Fibroblast of skin of abdomen (primary cell): ENCODE data around the gene GALNT17.

ENCODE experiments used
- DNase-seq: peaks from one replicate; pipeline ENCODE4 v3.0.0-alpha.2; 2013

The GALNT17 gene

DNA sequence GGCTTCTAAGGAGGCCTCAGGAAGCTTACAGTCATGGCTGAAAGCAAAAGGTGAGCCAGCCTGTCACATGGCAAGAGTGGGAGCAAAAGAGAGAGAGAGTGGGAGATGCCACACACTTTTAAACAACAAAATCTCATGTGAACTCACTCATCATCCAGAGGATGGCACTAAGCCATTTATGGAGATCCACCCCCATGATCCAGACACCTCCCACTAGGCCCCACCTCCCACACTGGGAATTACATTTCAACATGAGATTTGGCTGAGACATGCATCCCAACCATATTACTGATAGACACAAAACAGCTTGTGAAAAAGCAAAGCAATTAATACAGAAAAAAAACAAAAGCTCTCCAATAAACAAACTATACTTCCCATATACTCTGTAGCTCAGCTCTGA lies 210.3 kb downstream of the GALNT17 start:
- DNase-seq, result no peak

DNA sequence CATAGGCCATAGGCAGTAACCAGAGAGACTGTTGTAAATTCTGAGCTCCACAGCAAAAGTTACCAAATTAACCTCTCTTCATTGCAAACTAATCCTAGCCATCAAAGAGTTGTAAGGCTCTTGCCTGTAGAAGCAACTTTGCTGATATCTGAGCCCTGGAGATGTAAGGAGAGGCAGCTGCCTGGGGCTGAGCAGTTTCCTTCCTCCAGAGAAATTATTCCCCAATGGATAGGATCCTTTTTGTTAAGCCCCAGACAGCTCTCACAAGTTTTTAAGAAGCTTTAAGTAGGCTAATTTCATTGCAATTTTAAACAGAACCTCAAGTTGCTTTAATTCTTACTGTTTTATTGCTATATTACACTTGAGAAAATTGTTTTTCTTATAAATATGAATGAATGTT lies 211.1 kb downstream of the GALNT17 start:
- no peak for DNase-seq

DNA sequence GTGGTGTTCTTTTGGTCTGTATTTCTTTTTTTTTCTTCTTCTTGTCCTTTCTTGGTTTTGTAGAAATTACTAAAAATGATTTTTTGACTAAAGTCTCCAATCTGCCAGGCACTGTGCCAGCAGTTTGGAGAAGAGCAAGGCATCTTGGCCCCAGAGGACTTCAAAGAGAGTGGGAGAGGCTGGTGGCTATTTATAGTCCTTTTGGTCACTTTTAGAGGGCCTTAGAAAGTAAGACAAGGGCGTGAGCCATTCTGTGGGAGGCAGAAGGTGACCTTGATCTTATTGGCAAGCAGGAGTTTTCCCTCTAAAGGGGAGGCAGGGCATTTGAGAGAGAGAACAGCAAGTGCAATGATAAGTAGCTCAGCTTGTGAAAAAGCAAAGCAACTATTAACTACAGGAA lies 211.9 kb downstream of the GALNT17 start:
- no peak for DNase-seq

DNA sequence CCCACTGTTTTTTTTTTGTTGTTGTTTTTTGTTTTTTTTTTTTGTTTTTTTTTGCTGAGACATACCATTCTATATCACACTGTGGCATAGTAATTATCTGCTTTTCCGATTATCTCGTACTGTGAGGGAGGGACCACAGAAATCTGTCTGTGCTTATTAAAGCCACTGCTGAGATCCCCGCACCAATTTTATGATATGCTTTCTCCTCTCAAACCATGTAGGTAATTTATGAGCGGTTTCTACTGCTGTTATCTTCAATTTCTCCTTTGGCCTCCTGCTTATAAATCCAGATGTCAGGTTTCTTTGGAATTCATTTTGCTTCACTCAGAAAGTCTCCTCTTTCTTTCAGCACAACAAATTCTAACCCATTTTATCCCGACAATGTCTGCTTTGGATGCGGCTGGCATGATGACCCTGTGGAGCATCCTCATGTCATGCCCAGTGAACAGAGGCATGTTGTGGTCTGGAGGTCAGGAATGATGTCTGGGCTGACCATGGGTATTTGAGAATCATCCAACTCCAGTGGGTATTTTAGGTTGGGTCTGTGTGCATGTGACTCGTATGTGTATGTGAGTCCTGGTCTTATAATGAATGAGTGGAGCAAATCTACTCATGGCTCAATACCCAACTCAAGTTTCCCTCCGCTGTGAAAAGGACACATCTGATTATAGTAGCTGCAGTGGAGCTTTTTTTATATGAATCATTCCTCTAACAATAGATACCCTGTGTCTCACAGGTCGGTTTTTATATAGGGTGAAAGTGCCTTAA lies 213.4 kb downstream of the GALNT17 start:
- no peak for DNase-seq

DNA sequence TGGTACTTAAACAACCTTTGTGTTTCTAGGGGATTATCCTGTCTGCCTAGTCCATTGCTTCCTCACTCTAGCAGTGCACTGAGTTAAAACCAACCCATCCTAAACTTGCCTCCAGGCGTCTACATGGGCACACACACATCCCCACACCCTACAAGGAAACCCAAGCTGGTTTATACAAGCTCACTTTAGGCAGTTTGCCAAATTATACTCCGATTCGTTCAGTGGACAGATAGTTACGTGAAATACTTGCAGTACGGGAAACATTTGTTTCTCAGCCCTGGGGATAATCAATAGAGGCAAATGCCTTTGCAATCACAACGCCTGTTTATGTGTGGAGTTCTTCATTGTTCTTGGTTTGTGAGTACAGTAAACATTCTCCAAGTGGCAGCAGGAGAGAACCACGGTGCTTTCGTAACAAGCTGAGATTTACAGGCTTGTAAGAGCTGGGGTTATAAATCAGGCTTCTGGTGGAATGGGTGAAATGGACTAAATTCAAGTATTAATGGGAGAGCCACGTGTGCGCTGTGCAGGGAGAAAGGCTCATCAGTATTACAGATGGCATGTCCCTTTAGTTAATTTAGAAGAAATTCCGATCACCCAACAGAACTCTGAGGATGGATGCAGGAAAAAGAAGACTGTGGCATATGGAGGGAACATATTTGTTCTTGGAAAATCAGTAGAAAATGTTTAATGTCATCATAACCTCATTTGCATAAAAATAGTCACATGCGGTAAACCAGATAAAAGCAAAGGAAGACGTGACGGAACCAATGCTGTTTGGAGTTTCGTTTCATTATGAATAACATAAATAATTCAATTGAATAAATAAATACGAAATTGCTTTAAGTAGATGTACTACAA lies 217.1 kb downstream of the GALNT17 start:
- no peak for DNase-seq

DNA sequence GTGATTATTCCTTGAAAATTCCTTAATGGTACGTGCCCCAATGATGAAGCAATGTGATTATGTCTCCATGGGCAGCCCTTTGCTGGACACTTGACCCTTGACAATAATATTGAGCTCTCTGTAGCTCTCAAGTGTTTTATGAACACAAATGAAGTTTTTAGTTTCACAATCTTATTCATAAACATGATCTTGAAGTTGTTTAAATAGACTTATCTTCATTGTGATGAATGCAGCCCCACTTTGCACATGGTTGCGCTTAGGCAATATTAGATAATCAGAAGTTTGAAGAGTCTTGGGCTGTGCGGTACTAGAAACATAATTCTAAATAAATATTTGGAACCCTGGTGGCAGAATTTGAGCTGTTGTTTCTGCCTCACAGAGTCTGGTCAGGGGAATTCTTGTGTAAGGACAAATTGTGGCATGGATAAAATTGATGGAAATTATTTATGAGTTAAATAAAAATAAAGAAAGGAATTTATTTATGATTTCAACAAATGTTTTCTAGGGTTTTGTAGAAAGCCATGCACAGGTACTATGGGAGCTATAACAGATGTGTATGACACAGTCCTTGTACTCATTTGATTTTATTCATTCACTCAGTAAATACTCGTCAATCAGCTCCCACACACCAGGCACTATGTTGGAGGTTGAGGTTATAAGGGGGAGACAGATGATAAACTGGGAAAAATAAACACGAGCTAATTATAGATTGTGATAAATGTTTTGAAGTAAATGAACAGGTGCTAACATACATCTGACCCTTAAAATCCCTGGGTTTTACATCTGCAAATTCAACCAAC lies 217.9 kb downstream of the GALNT17 start:
- no peak for DNase-seq

DNA sequence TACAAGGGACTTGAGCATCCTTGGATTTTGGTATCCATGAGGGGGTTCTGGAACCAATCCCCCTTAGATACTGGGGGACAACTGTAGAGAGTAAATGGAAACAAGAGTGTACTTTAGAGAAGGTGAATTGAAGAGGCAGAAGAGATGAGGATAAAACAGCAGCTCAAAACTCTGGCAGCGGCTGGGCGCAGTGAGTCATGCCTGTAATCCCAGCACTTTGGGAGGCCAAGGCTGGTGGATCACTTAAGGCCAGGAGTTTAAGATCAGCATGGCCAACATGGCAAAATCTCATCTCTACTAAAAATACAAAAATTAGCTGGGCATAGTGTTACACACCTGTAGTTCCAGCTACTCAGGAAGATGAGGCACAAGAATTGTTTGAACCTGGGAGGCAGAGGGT lies 218.7 kb downstream of the GALNT17 start:
- no peak for DNase-seq

DNA sequence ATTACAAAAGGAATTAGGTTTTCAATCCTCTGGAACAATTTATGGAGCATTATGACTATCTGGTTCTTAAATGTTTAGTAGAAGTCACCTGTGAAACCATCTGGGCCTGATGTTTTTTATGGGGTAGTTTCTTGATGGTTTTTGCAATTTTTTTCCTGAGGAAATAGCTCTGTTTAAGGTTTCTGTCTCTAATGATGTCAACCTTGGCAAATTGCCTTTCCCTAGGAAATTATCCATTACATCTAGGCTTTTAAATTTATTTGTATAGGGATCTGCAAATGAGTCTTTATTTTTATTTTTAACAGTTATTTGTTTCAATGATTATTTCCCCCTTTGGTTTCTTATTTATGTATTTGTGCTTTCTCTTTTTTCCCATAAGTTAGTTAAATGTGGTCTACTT lies 222.8 kb downstream of the GALNT17 start:
- no peak for DNase-seq

DNA sequence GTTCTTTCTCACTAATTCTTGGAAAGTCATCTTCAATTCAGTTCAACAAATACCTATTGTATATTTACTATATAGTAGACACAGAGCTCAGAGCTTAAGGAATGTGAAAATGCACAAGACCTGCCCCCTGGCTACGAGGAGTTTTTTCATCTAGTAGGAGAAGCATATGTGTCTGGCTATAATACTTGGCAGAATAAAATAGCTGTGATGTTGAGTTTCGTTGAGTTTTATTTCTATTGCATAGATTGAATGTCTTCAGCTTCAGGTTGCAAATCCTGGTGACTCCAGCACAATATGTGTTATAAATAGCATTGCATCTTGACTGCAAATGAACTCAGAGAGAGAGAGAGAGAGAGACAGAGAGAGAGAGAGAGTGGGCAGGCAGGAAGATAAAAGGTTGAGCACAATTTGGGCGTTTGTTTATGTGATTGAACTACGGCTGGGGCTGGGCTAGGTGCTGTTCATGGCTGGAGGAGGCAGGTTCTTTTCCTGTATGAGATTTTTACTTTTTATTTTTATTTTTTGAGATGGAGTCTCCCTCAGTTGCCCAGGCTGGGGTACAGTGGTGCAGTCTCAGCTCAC lies 229.6 kb downstream of the GALNT17 start:
- DNase-seq, result no peak

DNA sequence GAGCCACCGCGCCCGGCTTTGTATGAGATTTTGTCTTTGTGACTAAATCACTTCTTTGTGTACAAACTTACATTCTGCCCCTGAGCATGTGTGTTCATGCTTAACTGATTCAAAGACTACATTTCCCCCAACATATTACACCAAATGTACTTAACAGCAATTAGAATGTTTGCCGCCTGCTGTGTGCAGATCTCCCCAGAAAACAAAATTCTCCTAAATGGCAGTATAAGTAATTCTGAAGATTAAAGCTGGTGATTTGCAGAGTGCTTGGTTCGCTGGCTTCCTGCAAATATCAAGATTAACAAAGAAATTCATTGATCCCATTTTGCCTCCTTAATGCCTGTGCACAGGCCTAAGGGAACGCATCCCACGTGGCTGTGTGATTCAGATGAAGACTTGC lies 230.3 kb downstream of the GALNT17 start:
- DNase-seq, result no peak

DNA sequence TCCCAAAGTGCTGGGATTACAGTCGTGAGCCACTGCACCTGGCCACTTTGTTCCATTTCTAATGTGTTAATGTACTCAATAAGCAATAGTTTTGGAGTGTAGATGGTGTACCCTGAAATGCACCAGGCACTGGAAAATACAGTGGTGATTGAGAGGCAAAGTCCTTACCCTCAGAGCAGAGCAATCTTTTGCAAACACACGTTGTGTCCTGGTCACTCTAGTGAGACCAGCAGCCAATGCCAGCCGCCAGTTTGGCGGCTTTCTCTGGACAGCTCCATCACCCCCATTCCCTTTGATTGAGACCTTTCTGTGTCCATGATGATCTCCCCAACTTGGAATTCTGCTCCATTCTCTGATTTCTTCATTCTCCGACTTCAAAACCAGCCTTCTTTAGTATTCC lies 231.3 kb downstream of the GALNT17 start:
- DNase-seq, result no peak

DNA sequence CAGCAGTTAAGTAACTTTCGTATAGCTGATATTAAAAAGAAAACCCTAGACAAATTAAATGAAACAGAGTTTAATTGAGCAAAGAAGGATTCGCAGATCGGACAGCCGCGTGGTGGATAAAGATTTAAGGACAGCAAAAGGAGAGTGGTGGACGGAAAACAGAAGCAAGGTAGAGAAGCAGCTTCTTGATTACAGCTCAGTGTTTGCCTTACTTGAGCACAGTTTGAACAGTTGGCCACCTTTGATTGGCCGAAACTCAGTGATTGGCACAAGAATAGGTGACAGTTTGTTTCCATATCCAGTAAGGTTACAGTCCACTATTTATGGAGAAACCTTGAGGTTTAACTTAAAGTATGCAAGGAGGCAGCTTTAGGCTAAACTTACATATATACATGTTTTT lies 231.7 kb downstream of the GALNT17 start:
- no peak for DNase-seq

DNA sequence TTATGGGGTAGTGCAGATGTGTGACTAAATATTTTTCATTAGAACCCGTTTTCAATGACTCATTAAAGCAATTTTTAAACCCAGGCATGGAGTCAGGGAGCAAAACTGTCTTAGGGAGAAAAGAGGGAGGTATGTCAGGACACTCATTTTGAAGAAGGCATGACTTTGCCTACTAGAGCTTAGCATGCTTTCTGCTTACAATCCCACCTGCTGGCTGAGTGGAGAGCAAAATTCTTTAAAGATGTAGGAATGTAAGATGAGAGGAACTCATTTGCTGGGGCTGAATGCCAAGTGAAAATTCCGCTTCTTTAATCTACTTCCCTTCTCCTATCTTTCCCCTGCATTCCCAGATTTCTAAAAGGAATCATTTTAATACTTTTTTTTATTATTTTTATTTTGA lies 232.6 kb downstream of the GALNT17 start:
- DNase-seq, result no peak

DNA sequence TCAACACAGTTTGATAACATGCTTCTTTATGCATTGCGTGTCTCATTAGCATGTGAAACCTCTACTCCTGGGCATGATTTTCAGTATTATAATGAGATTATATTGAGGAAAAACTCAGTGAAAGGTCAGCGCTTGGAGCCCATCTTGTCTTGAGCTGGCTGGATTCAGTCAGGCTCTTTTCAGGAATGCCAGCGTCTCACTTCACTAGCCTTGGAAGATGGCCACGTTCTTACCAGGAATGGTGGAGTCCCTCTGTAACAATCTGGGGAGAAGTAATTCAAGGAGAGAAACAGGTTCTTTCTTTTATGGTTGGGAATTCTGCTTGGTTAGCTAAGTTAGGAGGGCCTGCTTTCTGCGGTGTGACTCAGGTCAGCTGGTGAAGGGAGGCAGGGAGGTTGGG lies 241.0 kb downstream of the GALNT17 start:
- DNase-seq, result no peak

DNA sequence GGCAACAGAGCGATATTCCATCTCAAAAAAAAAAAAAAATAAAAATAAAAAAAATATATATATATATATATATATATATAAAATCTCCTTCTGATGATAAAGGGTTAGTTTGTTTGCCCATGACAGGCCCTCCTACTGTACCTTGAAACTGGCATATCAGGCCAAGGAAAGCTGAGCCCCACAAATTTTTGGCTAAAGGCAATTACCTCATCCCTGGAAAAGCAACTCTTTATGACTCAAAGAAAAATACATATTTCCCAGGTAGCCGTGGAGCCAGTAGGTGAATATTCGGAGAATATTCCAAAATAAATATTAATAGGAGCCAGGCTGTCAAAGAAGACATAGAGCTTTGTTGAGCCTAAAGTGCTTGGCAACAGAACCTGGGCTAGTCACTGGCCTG lies 245.1 kb downstream of the GALNT17 start:
- DNase-seq, result no peak

DNA sequence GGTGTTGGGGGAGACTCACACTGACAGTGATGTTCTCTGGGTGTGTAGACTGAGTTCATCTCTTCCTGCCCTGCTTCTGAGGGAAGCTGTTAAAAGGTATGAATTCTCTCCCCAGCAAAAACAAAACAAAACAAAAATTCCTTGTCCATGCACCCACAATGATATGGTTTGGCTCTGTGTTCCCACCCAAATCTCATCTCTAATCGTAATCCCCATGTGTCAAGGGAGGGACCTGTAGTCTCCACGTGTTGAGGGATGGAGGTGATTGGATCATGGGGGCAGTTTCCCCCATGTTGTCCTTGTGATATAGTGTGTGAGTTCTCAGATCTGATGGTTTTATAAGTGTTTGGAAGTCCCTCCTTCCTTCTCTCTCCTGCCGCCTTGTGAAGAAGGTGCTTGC lies 245.5 kb downstream of the GALNT17 start:
- no peak for DNase-seq

DNA sequence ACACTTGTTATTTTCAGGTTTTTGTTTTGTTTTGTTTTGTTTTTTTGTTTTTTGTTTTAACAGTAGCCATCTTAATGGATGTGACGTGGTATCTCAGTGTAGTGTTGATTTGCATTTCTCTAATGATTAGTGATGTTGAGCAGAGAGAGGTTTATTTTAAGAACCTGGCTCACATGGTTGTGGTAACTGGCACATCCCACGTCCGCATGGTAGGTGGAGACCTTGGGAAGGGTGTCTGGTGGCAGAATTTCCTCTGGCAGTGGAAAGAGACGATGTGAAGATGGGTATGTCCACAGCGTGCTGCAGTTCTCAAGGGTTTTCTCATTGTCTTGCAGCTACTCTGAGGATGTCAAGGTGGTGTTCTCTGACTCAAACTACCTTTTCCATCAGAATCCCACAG lies 252.2 kb downstream of the GALNT17 start:
- DNase-seq, result no peak

DNA sequence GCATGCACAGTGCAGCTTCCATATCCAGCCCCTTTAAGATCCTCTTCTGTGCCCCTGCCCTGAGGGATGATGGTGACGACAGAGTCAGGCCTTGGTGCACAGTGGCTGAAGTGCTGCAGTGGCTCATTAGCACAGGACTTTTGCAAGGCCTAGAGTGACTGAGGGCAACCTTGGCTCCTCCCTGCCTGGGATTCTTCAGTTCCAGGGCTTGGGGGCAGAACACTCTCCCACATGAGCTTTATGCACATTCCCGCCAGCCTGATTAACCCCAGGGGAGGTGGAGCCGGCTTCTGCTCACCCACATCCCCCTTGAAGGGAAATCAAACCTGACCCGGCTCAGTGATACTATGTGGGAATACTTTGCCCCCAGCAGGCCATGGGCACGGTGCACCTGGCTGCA lies 253.4 kb downstream of the GALNT17 start:
- DNase-seq, result no peak

DNA sequence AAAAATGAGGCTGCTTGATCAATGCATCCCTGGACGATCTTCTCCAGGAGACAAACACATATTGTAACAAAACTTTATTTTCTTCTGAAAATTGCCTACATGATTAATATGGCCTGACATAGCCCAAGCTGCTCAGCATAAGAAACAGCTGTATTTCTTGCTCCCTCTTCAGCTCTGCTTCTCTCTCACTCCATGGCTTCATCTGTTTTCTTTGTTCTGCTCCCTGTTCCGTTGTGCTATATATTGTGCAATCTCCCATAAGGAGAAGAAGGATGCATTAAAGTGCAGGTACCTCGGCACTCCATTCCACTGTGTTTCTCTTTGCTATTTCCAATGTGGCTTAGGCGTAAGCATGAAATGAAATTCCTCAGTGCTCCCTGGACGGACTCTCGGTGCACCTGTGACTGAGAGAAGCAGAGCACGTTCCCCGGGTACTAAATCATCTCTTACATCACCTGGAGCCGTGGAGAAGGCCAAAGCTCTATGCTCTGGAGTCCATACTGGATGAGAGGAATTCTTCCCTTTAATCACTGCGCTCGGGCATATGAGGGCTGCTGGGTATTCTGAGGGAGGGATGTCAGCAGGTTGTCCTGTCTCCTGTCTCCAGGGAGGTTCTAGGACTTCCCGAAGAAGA lies 254.3 kb downstream of the GALNT17 start:
- no peak for DNase-seq

DNA sequence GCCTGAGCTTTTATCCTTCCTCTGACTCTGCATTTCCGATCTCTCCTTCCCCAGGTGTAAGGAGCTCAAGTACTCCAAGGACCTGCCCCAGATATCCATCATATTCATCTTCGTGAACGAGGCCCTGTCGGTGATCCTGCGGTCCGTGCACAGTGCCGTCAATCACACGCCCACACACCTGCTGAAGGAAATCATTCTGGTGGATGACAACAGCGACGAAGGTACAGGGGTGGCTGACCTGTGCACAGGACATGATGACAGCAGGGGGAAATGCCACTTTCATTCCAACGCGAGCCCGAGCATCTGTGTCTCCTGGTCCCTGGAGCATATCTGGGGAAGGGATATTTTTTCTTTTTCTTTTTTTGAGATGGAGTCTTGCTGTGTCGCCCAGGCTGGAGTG lies 256.2 kb downstream of the GALNT17 start:
- DNase-seq, result no peak

DNA sequence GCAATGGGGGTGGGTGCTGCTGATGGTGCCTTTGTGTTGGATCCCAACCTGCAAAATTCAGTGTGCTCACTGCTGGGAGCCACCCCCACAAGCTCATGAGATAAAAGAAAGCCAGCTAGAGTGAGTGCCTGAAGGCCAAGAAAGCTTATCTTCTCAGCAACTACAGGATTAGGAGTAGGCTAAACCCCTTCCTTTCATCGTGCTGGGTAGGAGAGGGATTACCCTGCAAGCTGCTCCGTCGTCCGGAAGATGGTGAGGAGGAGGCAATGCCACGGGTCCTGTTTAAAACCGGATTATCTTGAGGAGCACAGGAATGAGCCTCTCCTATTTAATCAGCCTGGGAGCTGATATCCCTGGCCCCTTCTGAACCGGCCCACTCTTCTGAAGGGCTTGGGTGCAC lies 258.0 kb downstream of the GALNT17 start:
- no peak for DNase-seq

DNA sequence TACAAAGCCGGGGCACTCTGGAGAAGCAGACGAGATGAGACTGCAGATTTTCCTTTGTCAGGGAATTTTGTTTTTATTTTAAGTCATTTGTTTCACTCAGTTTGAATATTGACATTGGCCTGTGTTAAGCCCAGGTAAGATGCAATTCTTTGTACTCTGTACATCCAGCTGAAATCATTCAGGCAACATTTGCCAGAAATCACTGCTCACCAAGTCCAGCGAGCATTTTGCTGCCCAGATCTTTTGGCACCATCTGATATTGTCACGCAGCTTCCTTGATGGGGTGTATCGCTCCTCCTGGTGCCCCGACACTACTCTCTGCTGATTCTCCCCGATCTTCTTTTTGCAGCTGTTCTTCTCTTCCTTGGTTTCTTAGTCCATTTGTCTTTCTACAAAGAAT lies 261.7 kb downstream of the GALNT17 start:
- DNase-seq, result no peak
